ENCODE measurements around the gene TMEM134. TPM values are rescaled to one million over a fixed set of nuclear protein-coding genes. Genes with fewer than 3 reads are reported as not detected.

Gene TMEM134
- total and polyA plus RNA-seq, 9 of the 15 experiments (the other 6 are each of a cell fraction or from before 2014, with no cell fraction given) = 0.63 to 48.4 (median 10.7) TPM

DNA sequence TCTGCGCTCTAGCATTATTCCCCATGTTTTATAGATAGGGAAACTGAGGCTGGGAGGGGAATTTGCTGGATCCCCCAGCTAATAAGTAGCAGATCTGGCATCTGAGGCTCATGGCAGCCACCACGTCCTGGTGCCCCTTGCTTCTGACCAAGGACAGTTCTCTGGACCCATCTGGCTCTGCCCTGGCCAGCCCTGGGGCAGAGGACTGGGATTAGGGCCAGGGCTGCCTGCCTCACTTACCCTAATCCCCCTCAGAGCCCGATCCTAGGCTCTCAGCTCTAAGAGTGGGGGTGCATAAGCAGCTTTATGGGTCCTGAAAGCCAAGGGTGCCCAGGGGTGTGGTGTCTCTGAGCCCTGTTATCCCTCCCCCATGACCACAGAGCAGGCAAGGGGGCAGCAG lies 14.0 kb downstream of the TMEM134 start, which contains the start of gene CABP4 (continued):
- no peak for TF ChIP-seq SMC3 (conservative IDR thresholded peaks at IDR 0.05; ENCODE audit: insufficient read depth, low read depth, low read length)
- TF ChIP-seq, protein P1, sequence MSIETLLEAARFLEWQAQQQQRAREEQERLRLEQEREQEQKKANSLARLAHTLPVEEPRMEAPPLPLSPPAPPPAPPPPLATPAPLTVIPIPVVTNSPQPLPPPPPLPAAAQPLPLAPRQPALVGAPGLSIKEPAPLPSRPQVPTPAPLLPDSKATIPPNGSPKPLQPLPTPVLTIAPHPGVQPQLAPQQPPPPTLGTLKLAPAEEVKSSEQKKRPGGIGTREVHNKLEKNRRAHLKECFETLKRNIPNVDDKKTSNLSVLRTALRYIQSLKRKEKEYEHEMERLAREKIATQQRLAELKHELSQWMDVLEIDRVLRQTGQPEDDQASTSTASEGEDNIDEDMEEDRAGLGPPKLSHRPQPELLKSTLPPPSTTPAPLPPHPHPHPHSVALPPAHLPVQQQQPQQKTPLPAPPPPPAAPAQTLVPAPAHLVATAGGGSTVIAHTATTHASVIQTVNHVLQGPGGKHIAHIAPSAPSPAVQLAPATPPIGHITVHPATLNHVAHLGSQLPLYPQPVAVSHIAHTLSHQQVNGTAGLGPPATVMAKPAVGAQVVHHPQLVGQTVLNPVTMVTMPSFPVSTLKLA (conservative IDR thresholded peaks at IDR 0.05) = no peak

DNA sequence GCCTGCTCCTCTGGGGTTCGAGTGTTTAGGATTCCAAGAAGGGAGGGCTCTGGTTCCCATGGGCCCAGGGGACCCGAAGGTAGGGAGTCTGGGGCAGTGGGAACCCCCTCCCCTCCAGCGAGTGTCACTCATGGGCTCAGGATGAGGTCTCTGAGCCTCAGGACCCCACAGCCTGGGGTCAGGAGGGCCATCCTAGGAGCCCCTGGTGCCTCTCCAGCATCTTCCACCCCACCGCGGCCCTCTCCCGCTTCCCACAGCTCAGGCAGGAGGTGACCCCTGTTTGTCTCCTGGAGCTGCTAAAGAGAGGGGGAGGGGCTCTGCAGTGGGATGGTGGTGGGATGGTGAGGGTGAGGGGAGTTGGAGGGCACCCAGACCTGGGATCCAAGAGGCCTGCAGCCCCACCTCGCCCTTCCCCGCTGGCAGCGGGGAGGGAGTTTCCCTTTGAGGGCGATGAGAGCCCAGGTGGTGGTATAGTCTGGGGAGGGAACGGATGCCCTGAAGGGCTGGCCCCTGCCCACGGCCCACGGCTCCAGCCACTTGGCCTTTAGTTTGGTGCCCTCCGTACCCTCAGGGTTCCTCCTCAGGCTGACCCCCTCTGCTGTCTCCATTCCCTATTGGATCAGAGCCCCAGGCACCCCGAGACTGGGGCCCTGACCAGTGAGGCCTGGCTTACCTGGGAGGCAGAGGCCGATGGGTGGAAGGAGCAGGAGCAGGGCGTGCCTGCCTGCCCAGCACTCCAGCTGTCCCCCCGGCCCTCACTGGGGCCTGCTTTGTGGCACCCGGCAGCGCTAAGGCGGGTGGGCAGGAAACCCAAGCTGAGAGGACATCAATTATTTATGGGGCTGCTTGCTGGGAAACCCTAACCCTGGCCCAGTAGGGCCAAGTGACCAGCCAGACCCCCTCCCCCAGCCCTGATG lies 15.0 kb downstream of the TMEM134 start:
- no peak overlapping the region for H2AFZ ChIP-seq (ENCODE audit: low read depth, low read length)
- no peaks in the 10 kb centered on the region for H4K20me1 ChIP-seq (replicated peaks; ENCODE audit: control insufficient read depth, insufficient read depth, low read length)
- H3K9ac ChIP-seq (ENCODE audit: insufficient read depth in 1 of 2, low read depth in 2 of 2, low read length in 2 of 2) = peak overlapping the region in 1 of 2 experiments; percentile 4; a peak in 2 of 4 replicates
- BruUV-seq (replicated peaks) = no TSS peak
- FAIRE-seq (no peak), ATAC-seq (no peak), DNase-seq (ENCODE audit: extremely low read depth in 1 of 4, low spot score in 3 of 4) (no peak)
- no peaks in the 10 kb centered on the region for H3K9me3 ChIP-seq (replicated peaks; ENCODE audit: control insufficient read depth, insufficient read depth, low read depth, low read length)
- in situ Hi-C loops (cut with MboI) (no loop called here), intact Hi-C loops (cut with micrococcal nuclease) (no loop called here)
- no peak overlapping the region for H3K4me2 ChIP-seq (ENCODE audit: insufficient read depth, low read length)
- no peaks in the 10 kb centered on the region for H3K9me1 ChIP-seq (ENCODE audit: control insufficient read depth, insufficient read depth, low read length)
- H3K36me3 ChIP-seq (ENCODE audit: control insufficient read depth, insufficient read depth, low read length) = no peaks in the 10 kb centered on the region
- H3K4me1 ChIP-seq (replicated peaks in 1 of 2; ENCODE audit: control insufficient read depth in 2 of 2, insufficient read depth in 2 of 2, low read length in 2 of 2) = peaks cover 0 to 49% of the 10 kb centered on the region in 2 experiments; a peak in 2 of 5 replicates
- H3K27me3 ChIP-seq (ENCODE audit: control insufficient read depth in 2 of 2, insufficient read depth in 2 of 2, low read length in 2 of 2) = no peaks in the 10 kb centered on the region
- no peak overlapping the region for H3K27ac ChIP-seq (ENCODE audit: extremely low read depth, low read depth, low read length)
- 68% methylated on average over 17 of the region's 21 CpGs for WGBS (ENCODE audit: insufficient coverage, low coverage, missing lambda C conversion rate)
- H3K4me3 ChIP-seq = no peak overlapping the region
- ChIA-PET CTCF (ENCODE audit: low intra/inter-chr PET ratio) (no interaction called here), POLR2A (interaction anchor here (0.6 kb wide), 1 partner anchor 85 kb away, joined by 3 read pairs; no protein-coding TSS in a partner anchor)
- no peaks in the 10 kb centered on the region for H3K79me2 ChIP-seq (ENCODE audit: control insufficient read depth, insufficient read depth, low read length)
- TF ChIP-seq, protein P2, sequence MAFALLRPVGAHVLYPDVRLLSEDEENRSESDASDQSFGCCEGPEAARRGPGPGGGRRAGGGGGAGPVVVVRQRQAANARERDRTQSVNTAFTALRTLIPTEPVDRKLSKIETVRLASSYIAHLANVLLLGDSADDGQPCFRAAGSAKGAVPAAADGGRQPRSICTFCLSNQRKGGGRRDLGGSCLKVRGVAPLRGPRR (CRISPR knock-in tag; IDR thresholded peaks at IDR 0.05) = no peak
- TF ChIP-seq, protein P3, sequence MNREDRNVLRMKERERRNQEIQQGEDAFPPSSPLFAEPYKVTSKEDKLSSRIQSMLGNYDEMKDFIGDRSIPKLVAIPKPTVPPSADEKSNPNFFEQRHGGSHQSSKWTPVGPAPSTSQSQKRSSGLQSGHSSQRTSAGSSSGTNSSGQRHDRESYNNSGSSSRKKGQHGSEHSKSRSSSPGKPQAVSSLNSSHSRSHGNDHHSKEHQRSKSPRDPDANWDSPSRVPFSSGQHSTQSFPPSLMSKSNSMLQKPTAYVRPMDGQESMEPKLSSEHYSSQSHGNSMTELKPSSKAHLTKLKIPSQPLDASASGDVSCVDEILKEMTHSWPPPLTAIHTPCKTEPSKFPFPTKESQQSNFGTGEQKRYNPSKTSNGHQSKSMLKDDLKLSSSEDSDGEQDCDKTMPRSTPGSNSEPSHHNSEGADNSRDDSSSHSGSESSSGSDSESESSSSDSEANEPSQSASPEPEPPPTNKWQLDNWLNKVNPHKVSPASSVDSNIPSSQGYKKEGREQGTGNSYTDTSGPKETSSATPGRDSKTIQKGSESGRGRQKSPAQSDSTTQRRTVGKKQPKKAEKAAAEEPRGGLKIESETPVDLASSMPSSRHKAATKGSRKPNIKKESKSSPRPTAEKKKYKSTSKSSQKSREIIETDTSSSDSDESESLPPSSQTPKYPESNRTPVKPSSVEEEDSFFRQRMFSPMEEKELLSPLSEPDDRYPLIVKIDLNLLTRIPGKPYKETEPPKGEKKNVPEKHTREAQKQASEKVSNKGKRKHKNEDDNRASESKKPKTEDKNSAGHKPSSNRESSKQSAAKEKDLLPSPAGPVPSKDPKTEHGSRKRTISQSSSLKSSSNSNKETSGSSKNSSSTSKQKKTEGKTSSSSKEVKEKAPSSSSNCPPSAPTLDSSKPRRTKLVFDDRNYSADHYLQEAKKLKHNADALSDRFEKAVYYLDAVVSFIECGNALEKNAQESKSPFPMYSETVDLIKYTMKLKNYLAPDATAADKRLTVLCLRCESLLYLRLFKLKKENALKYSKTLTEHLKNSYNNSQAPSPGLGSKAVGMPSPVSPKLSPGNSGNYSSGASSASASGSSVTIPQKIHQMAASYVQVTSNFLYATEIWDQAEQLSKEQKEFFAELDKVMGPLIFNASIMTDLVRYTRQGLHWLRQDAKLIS (CRISPR knock-in tag; IDR thresholded peaks at IDR 0.05) = no peak

Measured in K562 (cell line).